Measurements from ENCODE around the gene BCL2A1. TPM values are rescaled to one million over a fixed set of nuclear protein-coding genes. Genes with fewer than 3 reads are reported as not detected.

The BCL2A1 gene
- total RNA-seq (2022; extraction: Qiagen RNA extraction; ENCODE audit: low read depth): 10.0 to 22.2 TPM (median 11.4 TPM) in 5 replicates

GRCh38 chr15:79970624-79971434, at the start of gene BCL2A1:
Gene BCL2A1, minus strand, starts transcription at chr15:79971196. Its CDS starts 77 bp downstream, at chr15:79971119.

Other genes with a start within 250 kb of the BCL2A1 start
- gene MTHFS, start 74.2 kb downstream of the BCL2A1 start, total RNA-seq (2022; extraction: Qiagen RNA extraction; ENCODE audit: low read depth): 76.8 to 95.5 TPM (median 81.4 TPM) in 5 replicates
- 92.0 to 113 TPM (median 99.0 TPM) in 5 replicates for gene ZFAND6, start 88.5 kb upstream of the BCL2A1 start, total RNA-seq (2022; extraction: Qiagen RNA extraction; ENCODE audit: low read depth)
- gene FAH, start 181.8 kb upstream of the BCL2A1 start, total RNA-seq (2022; extraction: Qiagen RNA extraction; ENCODE audit: low read depth): 27.6 to 35.5 TPM (median 34.0 TPM) in 5 replicates

All from A549 treated with ZK216348 at 1 μM for 4 hours (cell line).